ENCODE results near the gene HSPB3. TPM values are rescaled to one million over a fixed set of nuclear protein-coding genes. Genes with fewer than 3 reads are reported as not detected.

The HSPB3 gene
- total and polyA plus RNA-seq, 7 experiments from 2014 or later, result not detected

- DNase-seq, result no peak
- intact Hi-C loops (cut with micrococcal nuclease), result no loop called here
- H3K4me1 Mint-ChIP-seq, result no peaks in the 10 kb centered on the region
- CTCF ChIA-PET, result no interaction called here
- Histone ChIP-seq H3K36me3 (ENCODE audit: control insufficient read depth in 2 of 3, insufficient read depth in 3 of 3, low read length in 3 of 3) (no peaks in the 10 kb centered on the region), H3K4me3 (ENCODE audit: low read length) (no peak overlapping the region), H3K27me3 (ENCODE audit: control insufficient read depth in 2 of 2, insufficient read depth in 2 of 2, low read length in 2 of 2) (no peaks in the 10 kb centered on the region), H3K4me1 (ENCODE audit: control insufficient read depth in 2 of 2, insufficient read depth in 2 of 2, low read length in 2 of 2) (no peaks in the 10 kb centered on the region), H3K27ac (ENCODE audit: low read depth, low read length) (no peak overlapping the region), H3K9me3 (ENCODE audit: control insufficient read depth in 2 of 3, low read length in 3 of 3) (no peaks in the 10 kb centered on the region)
- H3K9me3 Mint-ChIP-seq, result no peaks in the 10 kb centered on the region
- no peaks in the 10 kb centered on the region for H3K36me3 Mint-ChIP-seq
- no peak overlapping the region for H3K4me3 Mint-ChIP-seq
- H3K27ac Mint-ChIP-seq, result no peak overlapping the region
- POLR2A ChIA-PET, result no interaction called here
- no peak for ATAC-seq
- peaks cover 0 to 11% (median 0%) of the 10 kb centered on the region in 5 donors for H3K27me3 Mint-ChIP-seq
Observed at GRCh38 chr5:54450542-54450941, 5.0 kb upstream of the HSPB3 start.

GRCh38 chr5:54453046-54453445, 2.5 kb upstream of the HSPB3 start:
- Mint-ChIP-seq H3K4me1 (no peaks in the 10 kb centered on the region), H3K4me3 (no peak overlapping the region), H3K27me3 (peaks cover 0 to 21% (median 3%) of the 10 kb centered on the region in 5 donors), H3K36me3 (no peaks in the 10 kb centered on the region), H3K9me3 (no peaks in the 10 kb centered on the region), H3K27ac (no peak overlapping the region)
- Histone ChIP-seq H3K36me3 (ENCODE audit: control insufficient read depth in 2 of 3, insufficient read depth in 3 of 3, low read length in 3 of 3) (no peaks in the 10 kb centered on the region), H3K27me3 (ENCODE audit: control insufficient read depth in 2 of 2, insufficient read depth in 2 of 2, low read length in 2 of 2) (no peaks in the 10 kb centered on the region), H3K9me3 (ENCODE audit: control insufficient read depth in 2 of 3, low read length in 3 of 3) (no peaks in the 10 kb centered on the region), H3K4me1 (ENCODE audit: control insufficient read depth in 2 of 2, insufficient read depth in 2 of 2, low read length in 2 of 2) (no peaks in the 10 kb centered on the region), H3K4me3 (ENCODE audit: low read length) (no peak overlapping the region), H3K27ac (ENCODE audit: low read depth, low read length) (no peak overlapping the region)
- intact Hi-C loops (cut with micrococcal nuclease), result no loop called here
- POLR2A ChIA-PET, result interaction anchor here (0.9 kb wide), 1 partner anchor 1564 kb away, joined by 3 read pairs; no protein-coding TSS in a partner anchor
- CTCF ChIA-PET, result interaction anchor here (0.6 kb wide), 1 partner anchor 350 kb away, joined by 3 read pairs; no protein-coding TSS in a partner anchor
- no peak for ATAC-seq
- DNase-seq, result no peak

- Mint-ChIP-seq H3K27ac (no peak overlapping the region), H3K4me3 (no peak overlapping the region), H3K4me1 (no peaks in the 10 kb centered on the region), H3K9me3 (peaks cover 0 to 2% (median 0%) of the 10 kb centered on the region in 11 donors), H3K36me3 (no peaks in the 10 kb centered on the region), H3K27me3 (peaks cover 3 to 27% (median 4%) of the 10 kb centered on the region in 5 donors)
- Histone ChIP-seq H3K9me3 (ENCODE audit: control insufficient read depth in 2 of 3, low read length in 3 of 3) (no peaks in the 10 kb centered on the region), H3K36me3 (ENCODE audit: control insufficient read depth in 2 of 3, insufficient read depth in 3 of 3, low read length in 3 of 3) (no peaks in the 10 kb centered on the region), H3K27me3 (ENCODE audit: control insufficient read depth in 2 of 2, insufficient read depth in 2 of 2, low read length in 2 of 2) (no peaks in the 10 kb centered on the region), H3K4me1 (ENCODE audit: control insufficient read depth in 2 of 2, insufficient read depth in 2 of 2, low read length in 2 of 2) (no peaks in the 10 kb centered on the region), H3K4me3 (ENCODE audit: low read length) (no peak overlapping the region), H3K27ac (ENCODE audit: low read depth, low read length) (no peak overlapping the region)
- ChIA-PET CTCF (no interaction called here), POLR2A (no interaction called here)
- intact Hi-C loops (cut with micrococcal nuclease), result no loop called here
- no peak for DNase-seq
- ATAC-seq, result no peak
Observed at GRCh38 chr5:54454602-54455001, 897 bp upstream of the HSPB3 start.

- Histone ChIP-seq H3K36me3 (ENCODE audit: control insufficient read depth in 2 of 3, insufficient read depth in 3 of 3, low read length in 3 of 3) (no peaks in the 10 kb centered on the region), H3K4me3 (ENCODE audit: low read length) (no peak overlapping the region), H3K27ac (ENCODE audit: low read depth, low read length) (no peak overlapping the region), H3K9me3 (ENCODE audit: control insufficient read depth in 2 of 3, low read length in 3 of 3) (no peaks in the 10 kb centered on the region), H3K4me1 (ENCODE audit: control insufficient read depth in 2 of 2, insufficient read depth in 2 of 2, low read length in 2 of 2) (no peaks in the 10 kb centered on the region), H3K27me3 (ENCODE audit: control insufficient read depth in 2 of 2, insufficient read depth in 2 of 2, low read length in 2 of 2) (no peaks in the 10 kb centered on the region)
- H3K4me3 Mint-ChIP-seq, result no peak overlapping the region
- no peak for ATAC-seq
- H3K27me3 Mint-ChIP-seq, result peaks cover 3 to 36% (median 19%) of the 10 kb centered on the region in 5 donors
- ChIA-PET CTCF (no interaction called here), POLR2A (interaction anchor here (0.9 to 1.6 kb wide), 2 partner anchors 18 to 213 kb away, joined by 3 to 4 read pairs; no protein-coding TSS in a partner anchor)
- H3K36me3 Mint-ChIP-seq, result peaks cover 0 to 10% (median 3%) of the 10 kb centered on the region in 5 donors
- intact Hi-C loops (cut with micrococcal nuclease), result no loop called here
- H3K27ac Mint-ChIP-seq, result no peak overlapping the region
- no peaks in the 10 kb centered on the region for H3K4me1 Mint-ChIP-seq
- peaks cover 0 to 27% (median 11%) of the 10 kb centered on the region in 11 donors for H3K9me3 Mint-ChIP-seq
- DNase-seq, result no peak
Observed at GRCh38 chr5:54457094-54457862, 1.8 kb downstream of the HSPB3 start.

- no peak overlapping the region for H3K4me3 ChIP-seq (ENCODE audit: low read length)
- H3K27me3 ChIP-seq (ENCODE audit: control insufficient read depth in 2 of 2, insufficient read depth in 2 of 2, low read length in 2 of 2), result no peaks in the 10 kb centered on the region
- peaks cover 0 to 10% (median 3%) of the 10 kb centered on the region in 5 donors for H3K36me3 Mint-ChIP-seq
- DNase-seq (no peak), ATAC-seq (no peak)
- H3K36me3 ChIP-seq (ENCODE audit: control insufficient read depth in 2 of 3, insufficient read depth in 3 of 3, low read length in 3 of 3), result no peaks in the 10 kb centered on the region
- H3K27ac Mint-ChIP-seq, result peak overlapping the region in 1 of 9 donors; percentile 29
- no peaks in the 10 kb centered on the region for H3K9me3 ChIP-seq (ENCODE audit: control insufficient read depth in 2 of 3, low read length in 3 of 3)
- peaks cover 3 to 39% (median 19%) of the 10 kb centered on the region in 5 donors for H3K27me3 Mint-ChIP-seq
- intact Hi-C loops (cut with micrococcal nuclease), result no loop called here
- POLR2A ChIA-PET, result no interaction called here
- no peak overlapping the region for H3K4me3 Mint-ChIP-seq
- no peaks in the 10 kb centered on the region for H3K4me1 Mint-ChIP-seq
- CTCF ChIA-PET, result no interaction called here
- H3K27ac ChIP-seq (ENCODE audit: low read depth, low read length), result no peak overlapping the region
- H3K9me3 Mint-ChIP-seq, result peaks cover 0 to 29% (median 12%) of the 10 kb centered on the region in 11 donors
- H3K4me1 ChIP-seq (ENCODE audit: control insufficient read depth in 2 of 2, insufficient read depth in 2 of 2, low read length in 2 of 2), result no peaks in the 10 kb centered on the region
Observed at GRCh38 chr5:54458221-54458620, 2.7 kb downstream of the HSPB3 start.

GRCh38 chr5:54460181-54460919, 4.9 kb downstream of the HSPB3 start:
- peaks cover 0 to 10% (median 3%) of the 10 kb centered on the region in 5 donors for H3K36me3 Mint-ChIP-seq
- CTCF ChIA-PET, result no interaction called here

More at GRCh38 chr5:54460181-54460919, 4.9 kb downstream of the HSPB3 start:
- Histone ChIP-seq H3K4me1 (ENCODE audit: control insufficient read depth in 2 of 2, insufficient read depth in 2 of 2, low read length in 2 of 2) (no peaks in the 10 kb centered on the region), H3K4me3 (ENCODE audit: low read length) (no peak overlapping the region), H3K9me3 (ENCODE audit: control insufficient read depth in 2 of 3, low read length in 3 of 3) (no peaks in the 10 kb centered on the region), H3K36me3 (ENCODE audit: control insufficient read depth in 2 of 3, insufficient read depth in 3 of 3, low read length in 3 of 3) (no peaks in the 10 kb centered on the region), H3K27me3 (ENCODE audit: control insufficient read depth in 2 of 2, insufficient read depth in 2 of 2, low read length in 2 of 2) (no peaks in the 10 kb centered on the region), H3K27ac (ENCODE audit: low read depth, low read length) (no peak overlapping the region)
- Mint-ChIP-seq H3K27ac (no peak overlapping the region), H3K4me3 (peak overlapping the region in 1 of 10 donors; percentile 8), H3K27me3 (peaks cover 3 to 34% (median 19%) of the 10 kb centered on the region in 5 donors), H3K4me1 (no peaks in the 10 kb centered on the region), H3K9me3 (peaks cover 0 to 29% (median 12%) of the 10 kb centered on the region in 11 donors)
- ATAC-seq (no peak), DNase-seq (no peak)
- intact Hi-C loops (cut with micrococcal nuclease), result no loop called here
- POLR2A ChIA-PET, result no interaction called here

Data from naive thymus-derived CD4-positive, alpha-beta T cell (primary cell).